ENCODE data around the gene MCF2L2.

DNA sequence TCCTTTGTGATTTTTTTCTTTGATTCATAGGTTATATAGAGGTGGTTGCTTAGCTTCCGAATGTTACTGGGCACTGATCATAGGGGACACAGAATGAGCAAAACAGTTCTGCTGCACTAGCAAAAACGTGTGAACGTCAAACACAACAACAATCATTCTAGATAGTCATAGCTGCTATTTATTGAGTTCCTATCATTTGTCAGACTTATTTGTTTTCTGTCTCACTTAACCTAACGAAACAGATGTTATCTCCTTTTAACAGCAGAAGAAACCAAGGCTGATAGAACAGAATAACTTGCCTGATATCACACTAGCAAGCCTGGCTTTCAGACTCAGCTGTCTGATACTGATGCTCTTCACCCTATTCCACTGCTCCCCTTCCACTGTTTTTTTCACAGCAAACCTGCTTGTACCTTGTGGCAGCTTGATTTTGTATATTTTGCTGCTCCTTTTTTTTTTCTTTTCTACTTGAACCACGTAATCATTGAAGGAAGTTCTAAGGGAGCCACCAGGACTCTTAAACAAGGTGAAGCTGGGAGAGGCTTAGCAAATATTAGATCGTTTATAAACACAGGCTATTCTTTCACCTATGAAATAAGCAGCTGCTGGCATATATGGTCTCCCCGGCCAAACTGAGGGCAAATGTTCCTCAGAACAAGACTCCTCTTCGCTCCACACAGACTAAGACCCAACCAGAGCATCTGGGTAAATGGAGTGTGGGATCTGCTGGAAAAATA, 78.8 kb downstream of the MCF2L2 start:
- TF ChIP-seq POLR2A (IDR thresholded peaks at IDR 0.05; ENCODE audit: low read depth, low read length) (no peak), POLR2AphosphoS5 (IDR thresholded peaks at IDR 0.05; ENCODE audit: low read depth, low read length) (no peak)
